GM18498 (cell line): Measurements from ENCODE around the gene CLRN3.

Experiments used
- ATAC-seq: cut with Tn5 transposase; IDR thresholded peaks from one replicate; pipeline ENCODE4 v1.9.1; 2021; ENCODE audit warnings: mild to moderate bottlenecking, moderate library complexity; ENCODE audit not compliant: unreplicated experiment

CLRN3 gene

GRCh38 chr10:127850944-127851343, 41.8 kb downstream of the CLRN3 start:
- ATAC-seq = no peak

DNA sequence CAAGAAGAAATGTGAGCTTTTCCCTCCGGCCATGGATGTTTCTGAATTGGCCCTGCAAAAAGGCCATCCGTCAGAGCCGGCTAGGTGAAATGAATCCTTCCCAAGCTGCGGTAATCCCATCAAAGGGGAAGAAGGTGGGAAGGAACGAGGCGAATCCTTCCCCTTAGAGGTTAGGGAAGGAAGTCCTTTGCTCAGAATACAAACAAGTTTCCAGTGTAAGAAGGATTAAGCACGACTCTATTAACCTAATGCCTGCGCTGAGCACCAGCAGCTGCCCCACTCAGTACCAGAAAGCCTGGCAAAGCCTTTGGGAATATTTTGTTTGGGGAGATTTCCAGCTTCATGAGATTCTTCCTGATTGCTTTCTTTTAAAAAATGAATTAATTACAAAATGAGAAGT, 42.8 kb downstream of the CLRN3 start:
- no peak for ATAC-seq

DNA sequence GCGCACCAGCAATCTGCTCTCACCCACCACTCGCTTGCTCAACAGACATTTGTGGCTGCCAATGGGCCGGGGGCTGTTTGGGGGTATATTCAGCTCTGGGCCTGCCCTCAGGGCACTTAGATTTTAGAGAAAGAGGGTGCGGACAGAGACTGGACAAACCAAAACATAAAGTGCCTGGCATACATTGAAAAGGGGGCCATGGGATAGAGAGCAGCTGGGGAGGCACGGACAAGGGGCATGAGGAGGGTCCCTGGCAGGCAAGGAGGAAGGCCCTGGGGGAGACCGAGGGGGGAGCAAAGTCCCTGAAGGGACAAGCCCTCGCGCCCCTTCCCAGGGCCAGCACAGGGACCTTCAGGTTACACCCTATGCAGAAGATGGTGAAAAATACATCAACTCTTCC, 43.5 kb downstream of the CLRN3 start:
- ATAC-seq = no peak

DNA sequence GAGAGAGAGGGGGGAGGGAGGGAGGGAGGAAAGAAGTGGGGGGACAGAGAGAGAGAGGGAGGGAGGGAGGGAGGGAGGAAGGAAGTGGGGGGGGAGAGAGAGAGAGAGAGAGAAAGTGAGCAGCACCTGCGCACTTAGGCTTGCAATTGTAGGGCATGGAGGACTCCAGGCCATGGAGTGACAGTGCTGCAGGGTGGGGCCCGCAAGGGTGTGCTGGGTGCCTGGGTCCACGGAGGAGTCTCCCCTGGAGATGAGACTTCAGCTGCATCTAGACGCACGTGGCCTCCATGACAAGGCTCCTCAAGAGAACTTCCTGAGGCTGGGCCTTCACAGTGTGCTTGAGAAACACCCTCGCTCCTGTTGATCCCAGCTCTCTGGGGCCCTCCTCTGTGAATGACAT, 44.5 kb downstream of the CLRN3 start:
- no peak for ATAC-seq

DNA sequence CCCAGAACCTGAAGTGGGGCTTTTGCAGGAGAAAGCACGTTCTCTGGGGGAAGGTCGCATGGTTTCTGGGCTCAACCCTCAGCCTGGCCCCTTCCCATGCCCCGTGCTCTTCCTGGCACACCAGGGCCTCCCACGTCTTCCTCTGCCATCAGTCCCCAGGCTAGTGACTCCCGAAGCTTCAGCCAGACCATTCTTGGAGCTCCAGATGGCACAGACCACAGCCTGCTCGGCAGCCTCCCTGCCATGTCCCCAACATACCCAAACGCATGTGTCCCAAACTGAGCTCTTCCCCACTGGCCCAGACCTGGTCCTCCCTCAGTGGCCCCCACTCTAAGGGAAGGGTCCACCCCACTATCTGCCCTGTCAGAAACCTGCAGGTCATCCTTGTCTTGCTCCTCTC, 47.0 kb downstream of the CLRN3 start:
- ATAC-seq = no peak

- no peak for ATAC-seq
Measured at GRCh38 chr10:127840884-127841283, 51.9 kb downstream of the CLRN3 start.

DNA sequence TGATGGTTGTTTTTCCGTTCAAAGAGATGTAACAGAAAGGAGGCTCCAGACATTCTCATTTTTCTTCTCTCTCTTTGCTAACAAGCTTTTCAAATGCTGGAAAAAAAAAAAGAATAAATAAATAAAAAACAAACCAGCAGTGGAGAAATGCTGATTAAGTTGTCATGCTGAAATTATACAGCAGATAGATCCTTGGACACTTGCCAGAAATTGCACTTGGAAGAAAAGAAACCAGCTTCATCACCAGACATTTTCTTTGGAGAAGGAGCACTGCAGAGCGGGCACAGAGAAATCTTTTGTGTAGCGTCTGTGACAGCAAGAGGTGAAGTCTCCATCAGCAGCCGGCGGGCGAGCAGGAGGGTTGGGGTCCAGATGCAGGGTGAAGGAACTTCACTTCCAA, 55.8 kb downstream of the CLRN3 start:
- no peak for ATAC-seq

DNA sequence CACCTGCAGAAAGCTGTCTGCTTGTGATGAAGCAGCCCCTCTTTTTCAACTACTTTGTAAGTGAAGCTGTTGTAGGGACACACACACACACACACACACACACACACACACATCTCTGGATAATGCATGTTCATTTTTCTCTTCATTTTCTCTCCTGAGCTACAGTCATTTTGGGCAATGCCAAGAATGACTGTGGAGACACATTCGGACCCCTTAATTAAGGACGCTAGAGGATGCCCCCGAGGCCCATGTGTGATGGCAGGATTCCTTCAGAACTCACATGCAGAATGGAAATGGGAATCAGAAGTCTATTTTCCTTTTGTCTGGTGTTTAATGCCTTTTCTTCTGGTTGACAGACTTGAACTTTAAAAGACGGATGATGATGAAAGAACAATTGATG, 56.6 kb downstream of the CLRN3 start:
- ATAC-seq = no peak

DNA sequence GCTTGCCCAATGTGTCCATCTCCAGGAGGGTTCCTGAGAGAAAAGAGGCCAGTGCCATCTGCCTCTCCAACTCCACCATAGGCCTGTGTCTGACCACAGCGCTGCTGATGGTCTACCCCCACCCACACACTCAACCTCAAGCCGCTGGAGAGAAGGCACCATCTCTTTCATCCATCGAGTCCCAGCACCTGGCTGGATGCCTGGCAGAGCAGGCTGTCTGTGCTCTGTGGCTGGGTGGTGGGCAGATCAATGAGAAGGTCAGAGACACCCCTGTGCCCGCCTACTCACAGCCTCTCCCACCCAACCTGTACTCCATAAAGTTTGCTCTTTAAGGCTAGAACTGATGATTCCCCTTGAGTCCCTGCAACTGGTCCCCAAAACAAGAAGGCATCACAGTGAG, 58.0 kb downstream of the CLRN3 start:
- ATAC-seq = no peak

DNA sequence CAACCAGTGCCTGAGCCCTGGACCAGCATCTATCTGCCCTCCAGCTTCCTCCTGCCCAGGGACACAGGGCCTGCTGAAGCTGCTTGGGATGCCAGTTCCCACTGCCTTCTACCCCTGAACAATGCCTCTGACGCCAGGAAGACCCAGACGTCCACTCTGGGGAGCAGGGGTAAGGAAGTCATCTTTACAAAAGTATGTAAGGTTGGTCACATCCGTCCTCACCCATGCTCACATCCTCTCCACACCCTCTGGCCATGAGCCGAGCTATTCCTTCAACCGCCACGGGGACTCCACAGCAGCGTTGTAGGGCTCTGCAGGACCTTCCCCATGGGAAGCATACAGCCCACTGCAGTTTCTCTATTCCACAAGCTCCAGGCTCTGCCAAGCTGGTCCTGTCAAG, 58.5 kb downstream of the CLRN3 start:
- no peak for ATAC-seq

- no peak for ATAC-seq
Measured at GRCh38 chr10:127833804-127834203, 58.9 kb downstream of the CLRN3 start.

DNA sequence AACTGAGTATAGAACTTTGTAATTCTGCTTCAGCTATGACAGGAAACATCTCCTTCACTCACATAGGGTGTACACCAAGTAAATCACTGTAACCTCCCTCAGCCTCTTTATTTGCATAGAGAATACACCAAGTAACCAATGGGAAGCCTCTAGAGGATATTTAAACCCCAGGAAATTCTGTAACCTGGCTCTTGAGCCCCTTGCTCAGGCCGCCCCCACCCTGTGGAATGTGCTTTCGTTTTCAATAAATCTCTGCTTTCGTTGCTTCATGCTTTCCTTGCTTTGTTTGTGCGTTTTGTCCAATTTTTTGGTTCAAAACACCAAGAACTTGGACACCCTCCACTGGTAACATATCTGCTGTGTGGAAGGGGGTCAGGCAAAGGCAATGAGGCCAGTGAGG, 60.2 kb downstream of the CLRN3 start:
- ATAC-seq = no peak

DNA sequence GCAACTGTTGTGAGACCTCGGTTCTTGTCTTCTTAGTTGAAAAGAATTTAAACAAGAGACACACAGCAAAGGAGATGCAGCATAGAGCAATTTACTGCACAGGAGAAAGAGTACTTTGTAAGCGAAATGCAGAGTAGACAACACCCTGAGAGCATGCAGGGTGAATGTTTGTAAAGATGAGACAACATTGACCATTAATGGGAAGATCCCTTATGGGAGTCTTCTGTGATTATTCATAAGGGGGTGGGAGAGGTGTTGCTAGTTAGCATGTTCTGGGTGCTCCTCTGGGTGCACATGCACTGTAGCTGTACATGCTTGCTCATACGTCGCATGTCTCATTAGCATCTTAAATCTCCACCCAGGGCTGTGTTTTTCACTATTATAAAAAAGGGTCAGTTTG, 62.3 kb downstream of the CLRN3 start:
- no peak for ATAC-seq
